Osteoblast (primary cell): ENCODE data around the gene KIF7. TPM values are rescaled to one million over a fixed set of nuclear protein-coding genes. Genes with fewer than 3 reads are reported as not detected.

ENCODE experiments used
- DNase-seq: peaks from one replicate; pipeline ENCODE4 v3.0.0; 2011; ENCODE audit warnings: low spot score, mixed read lengths; ENCODE audit not compliant: insufficient read length; ENCODE audit errors: missing footprints
- H2AFZ ChIP-seq: 2 replicates; pipeline ENCODE4 v1.6.0; 2011; ENCODE audit warnings: mild to moderate bottlenecking, low read length
- H3K27ac ChIP-seq: 2 replicates; pipeline ENCODE4 v1.5.1; 2011; ENCODE audit warnings: mild to moderate bottlenecking, low read depth, low read length, moderate library complexity
- H3K27me3 ChIP-seq: 2 replicates; pipeline ENCODE4 v1.6.0; 2012; ENCODE audit warnings: mild to moderate bottlenecking, control low read depth, inconsistent platforms, low read length, moderate library complexity; ENCODE audit not compliant: insufficient read depth
- H3K36me3 ChIP-seq: 2 replicates; pipeline ENCODE4 v1.5.1; 2011; ENCODE audit warnings: mild to moderate bottlenecking, low read length, control low read depth, moderate library complexity; ENCODE audit not compliant: insufficient read depth
- H3K4me1 ChIP-seq: 2 replicates; pipeline ENCODE4 v1.5.1; 2011; ENCODE audit warnings: mild to moderate bottlenecking, low read length, control low read depth, moderate library complexity; ENCODE audit not compliant: insufficient read depth
- H3K4me2 ChIP-seq: 2 replicates; pipeline ENCODE4 v1.6.0; 2011; ENCODE audit warnings: mild to moderate bottlenecking, low read length; ENCODE audit not compliant: insufficient read depth
- H3K4me3 ChIP-seq: fragments of 200-600 bp; sonication (generic); 3 replicates; pipeline ENCODE4 v1.5.1; 2012; ENCODE audit warnings: mild to moderate bottlenecking, low read length, inconsistent platforms; ENCODE audit not compliant: insufficient read depth
- H3K79me2 ChIP-seq: 2 replicates; pipeline ENCODE4 v1.6.0; 2012; ENCODE audit warnings: mild to moderate bottlenecking, low read length, control low read depth, inconsistent platforms; ENCODE audit not compliant: insufficient read depth
- H3K9me3 ChIP-seq: 2 replicates; pipeline ENCODE4 v1.5.1; 2011; ENCODE audit warnings: low read depth, low read length, control low read depth
- H4K20me1 ChIP-seq: 2 replicates; pipeline ENCODE4 v1.6.0; 2012; ENCODE audit warnings: mild to moderate bottlenecking, low read length, control low read depth; ENCODE audit not compliant: insufficient read depth
- total RNA-seq: library from RNA; depleted of rRNA; stranded (reverse); fragments of >200 nt; gene quantifications from 2 replicates; pipeline ENCODE4 v1.2.3, GENCODE V29; 2012
- TF ChIP-seq, protein P1 (sequence below): IDR thresholded peaks from 2 replicates; pipeline ENCODE4 v1.5.1; 2011; ENCODE audit warnings: mild to moderate bottlenecking, low read depth, low read length, moderate library complexity; ENCODE audit errors: extremely low read depth

The KIF7 gene
- total RNA-seq, 1 donor, result 12.3 TPM

DNA sequence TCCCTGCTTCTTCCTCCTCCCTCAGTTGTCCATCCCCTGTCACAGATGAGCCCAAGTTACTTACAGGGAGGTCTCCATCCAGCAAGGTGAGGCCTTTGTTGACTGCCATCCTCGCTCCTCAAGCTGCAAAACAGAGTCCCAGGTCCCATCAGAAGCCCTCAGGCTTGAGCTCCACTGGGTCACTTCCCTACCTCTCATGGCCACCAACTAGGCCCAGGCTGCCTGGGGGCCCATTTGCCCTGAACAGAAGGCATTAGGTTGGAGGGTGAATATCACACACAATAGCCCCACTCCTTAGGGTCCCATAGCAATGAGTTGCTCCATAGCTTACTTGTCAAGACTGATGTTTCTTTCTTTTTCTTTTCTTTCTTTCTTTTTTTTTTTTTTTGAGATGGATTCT is 22.1 kb upstream of the KIF7 start:
- no peak overlapping the region for H2AFZ ChIP-seq
- H3K9me3 ChIP-seq, result no peaks in the 10 kb centered on the region

DNA sequence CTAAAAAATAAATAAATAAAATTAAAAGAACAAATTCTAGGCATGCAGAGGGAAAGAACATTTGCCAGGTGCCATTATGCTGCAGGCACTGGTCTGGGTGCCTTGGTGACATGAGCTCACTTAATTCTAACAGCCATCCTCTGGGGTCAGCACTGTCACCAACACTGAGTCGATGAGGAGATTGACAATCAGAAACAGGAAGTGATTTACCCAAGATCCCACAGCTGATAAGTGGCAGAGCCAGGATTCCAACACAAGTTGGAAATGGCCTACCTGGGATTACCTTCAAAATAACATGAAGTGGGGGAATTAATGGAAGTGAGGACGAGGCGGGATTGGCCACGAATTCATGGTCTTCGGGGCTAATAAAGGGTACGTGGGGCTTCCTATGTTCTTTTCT is 20.3 kb upstream of the KIF7 start:
- H3K4me1 ChIP-seq, result peaks cover 11% of the 10 kb centered on the region
- no peaks in the 10 kb centered on the region for H3K9me3 ChIP-seq
- H3K79me2 ChIP-seq, result no peaks in the 10 kb centered on the region
- no peaks in the 10 kb centered on the region for H3K27me3 ChIP-seq
- no peak overlapping the region for H2AFZ ChIP-seq
- H3K4me2 ChIP-seq, result no peak overlapping the region
- H3K4me3 ChIP-seq, result no peak overlapping the region
- no peaks in the 10 kb centered on the region for H4K20me1 ChIP-seq
- no peak overlapping the region for H3K27ac ChIP-seq
- TF ChIP-seq, protein P1, sequence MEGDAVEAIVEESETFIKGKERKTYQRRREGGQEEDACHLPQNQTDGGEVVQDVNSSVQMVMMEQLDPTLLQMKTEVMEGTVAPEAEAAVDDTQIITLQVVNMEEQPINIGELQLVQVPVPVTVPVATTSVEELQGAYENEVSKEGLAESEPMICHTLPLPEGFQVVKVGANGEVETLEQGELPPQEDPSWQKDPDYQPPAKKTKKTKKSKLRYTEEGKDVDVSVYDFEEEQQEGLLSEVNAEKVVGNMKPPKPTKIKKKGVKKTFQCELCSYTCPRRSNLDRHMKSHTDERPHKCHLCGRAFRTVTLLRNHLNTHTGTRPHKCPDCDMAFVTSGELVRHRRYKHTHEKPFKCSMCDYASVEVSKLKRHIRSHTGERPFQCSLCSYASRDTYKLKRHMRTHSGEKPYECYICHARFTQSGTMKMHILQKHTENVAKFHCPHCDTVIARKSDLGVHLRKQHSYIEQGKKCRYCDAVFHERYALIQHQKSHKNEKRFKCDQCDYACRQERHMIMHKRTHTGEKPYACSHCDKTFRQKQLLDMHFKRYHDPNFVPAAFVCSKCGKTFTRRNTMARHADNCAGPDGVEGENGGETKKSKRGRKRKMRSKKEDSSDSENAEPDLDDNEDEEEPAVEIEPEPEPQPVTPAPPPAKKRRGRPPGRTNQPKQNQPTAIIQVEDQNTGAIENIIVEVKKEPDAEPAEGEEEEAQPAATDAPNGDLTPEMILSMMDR, result no peak
- no peaks in the 10 kb centered on the region for H3K36me3 ChIP-seq
- no peak for DNase-seq

More for the DNA sequence above, 22.1 kb upstream of the KIF7 start:
- TF ChIP-seq, protein P1, result no peak
- Histone ChIP-seq H3K4me3 (no peak overlapping the region), H3K27ac (no peak overlapping the region), H3K79me2 (no peaks in the 10 kb centered on the region), H3K4me1 (peaks cover 20% of the 10 kb centered on the region), H3K27me3 (no peaks in the 10 kb centered on the region), H3K36me3 (no peaks in the 10 kb centered on the region), H4K20me1 (no peaks in the 10 kb centered on the region), H3K4me2 (no peak overlapping the region)
- DNase-seq, result peak; percentile 21

DNA sequence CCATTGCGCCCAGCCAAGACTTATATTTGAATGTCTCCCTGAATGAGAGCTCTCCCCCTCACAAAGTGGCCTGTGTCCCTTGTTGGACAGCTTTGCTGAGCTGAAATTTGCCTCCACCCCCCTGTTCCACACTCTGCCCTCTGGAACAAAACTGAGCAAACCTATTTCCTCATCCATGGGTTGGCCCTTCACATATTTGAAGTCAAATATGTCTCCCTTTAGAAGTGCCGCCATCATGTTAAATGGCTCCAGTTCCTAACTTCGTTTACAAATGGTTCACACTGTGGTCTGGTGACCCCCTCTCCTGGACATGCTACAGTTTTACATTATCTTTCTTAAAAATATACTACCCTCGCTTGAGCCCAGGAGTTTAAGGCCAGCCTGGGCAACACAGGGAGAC is 19.3 kb upstream of the KIF7 start:
- no peak overlapping the region for H2AFZ ChIP-seq
- H3K27me3 ChIP-seq, result no peaks in the 10 kb centered on the region
- H4K20me1 ChIP-seq, result no peaks in the 10 kb centered on the region
- no peak for DNase-seq
- no peaks in the 10 kb centered on the region for H3K79me2 ChIP-seq
- no peaks in the 10 kb centered on the region for H3K36me3 ChIP-seq
- TF ChIP-seq, protein P1, result no peak
- H3K27ac ChIP-seq, result no peak overlapping the region
- no peak overlapping the region for H3K4me2 ChIP-seq
- no peak overlapping the region for H3K4me3 ChIP-seq
- no peaks in the 10 kb centered on the region for H3K9me3 ChIP-seq
- H3K4me1 ChIP-seq, result peaks cover 5% of the 10 kb centered on the region

DNA sequence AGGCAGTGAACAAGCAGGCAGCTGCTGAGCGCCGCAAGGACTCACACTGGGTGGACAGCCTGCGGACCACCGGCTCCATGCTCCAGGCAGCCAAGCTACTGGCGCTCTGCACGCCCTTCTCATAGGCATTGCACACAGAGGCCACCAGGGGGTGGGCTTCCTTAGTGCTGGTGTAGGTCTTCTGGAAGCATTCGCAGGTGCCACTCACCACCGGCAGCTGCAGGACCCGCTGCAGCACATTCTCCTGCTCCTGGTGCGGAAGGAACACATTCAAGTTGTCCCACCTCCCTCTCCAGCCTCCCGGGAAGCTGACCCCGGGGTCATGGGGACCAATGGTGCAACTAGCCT is 17.9 kb upstream of the KIF7 start:
- H2AFZ ChIP-seq, result no peak overlapping the region
- no peaks in the 10 kb centered on the region for H3K4me1 ChIP-seq
- no peak overlapping the region for H3K4me2 ChIP-seq
- TF ChIP-seq, protein P1, result peak; percentile 46
- H3K27ac ChIP-seq, result no peak overlapping the region
- no peaks in the 10 kb centered on the region for H3K79me2 ChIP-seq
- peak; percentile 86 for DNase-seq
- no peaks in the 10 kb centered on the region for H3K9me3 ChIP-seq
- H3K27me3 ChIP-seq, result no peaks in the 10 kb centered on the region
- no peak overlapping the region for H3K4me3 ChIP-seq
- no peaks in the 10 kb centered on the region for H3K36me3 ChIP-seq
- no peaks in the 10 kb centered on the region for H4K20me1 ChIP-seq
